NCI-H1694 treated with DMSO at 0.1 percent for 48 hours (cell line): Measurements from ENCODE around the gene MUS81.

Experiments
- DNase-seq: peaks from one replicate; lab custom pipeline; 2025; lab: John Stamatoyannopoulos, UW

Gene MUS81

DNA sequence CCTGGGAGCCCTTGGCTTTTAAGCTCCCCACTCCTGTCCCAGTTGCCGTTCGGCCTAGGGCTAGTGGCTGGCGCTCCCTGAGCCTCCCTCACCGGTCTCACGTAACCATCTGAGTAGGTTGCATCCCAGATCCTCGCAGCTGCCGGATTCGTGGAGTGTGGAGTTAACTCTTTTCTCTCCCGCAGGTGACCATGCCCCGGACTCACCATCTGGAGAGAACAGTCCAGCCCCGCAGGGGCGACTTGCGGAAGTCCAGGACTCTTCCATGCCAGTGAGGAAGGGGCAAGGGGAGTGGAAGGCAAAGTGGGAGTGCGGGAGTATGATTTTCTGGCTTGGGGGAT, 902 bp downstream of the MUS81 start:
- DNase-seq, result no peak

DNA sequence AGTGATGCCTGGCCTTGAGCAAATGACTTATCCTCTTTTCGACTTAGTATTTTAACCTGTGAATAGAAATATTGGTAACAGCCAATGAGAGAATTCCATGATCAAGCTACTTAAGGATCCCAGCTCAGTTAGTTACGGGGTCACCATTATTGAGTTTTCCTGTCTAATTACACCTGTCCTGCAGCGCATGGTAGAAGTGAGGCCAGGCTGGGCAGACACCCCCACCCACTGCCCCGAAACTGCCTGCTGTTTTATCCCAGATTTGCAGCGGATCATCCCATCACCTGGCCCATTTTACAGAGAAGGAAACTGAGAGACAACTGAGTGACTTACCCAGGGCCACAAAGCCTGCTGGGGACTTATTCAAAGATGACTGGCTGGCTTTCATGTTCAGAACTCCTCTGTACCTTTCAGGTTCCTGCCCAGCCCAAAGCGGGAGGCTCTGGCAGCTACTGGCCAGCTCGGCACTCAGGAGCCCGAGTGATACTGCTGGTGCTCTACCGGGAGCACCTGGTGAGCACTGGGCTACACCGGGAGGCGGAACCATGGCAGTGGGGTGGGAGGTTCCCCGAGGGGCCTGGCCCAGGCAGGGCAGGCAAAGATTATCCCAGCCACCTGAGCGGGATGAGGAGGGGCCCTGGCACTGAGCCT, 1.4 kb downstream of the MUS81 start:
- DNase-seq, result no peak

DNA sequence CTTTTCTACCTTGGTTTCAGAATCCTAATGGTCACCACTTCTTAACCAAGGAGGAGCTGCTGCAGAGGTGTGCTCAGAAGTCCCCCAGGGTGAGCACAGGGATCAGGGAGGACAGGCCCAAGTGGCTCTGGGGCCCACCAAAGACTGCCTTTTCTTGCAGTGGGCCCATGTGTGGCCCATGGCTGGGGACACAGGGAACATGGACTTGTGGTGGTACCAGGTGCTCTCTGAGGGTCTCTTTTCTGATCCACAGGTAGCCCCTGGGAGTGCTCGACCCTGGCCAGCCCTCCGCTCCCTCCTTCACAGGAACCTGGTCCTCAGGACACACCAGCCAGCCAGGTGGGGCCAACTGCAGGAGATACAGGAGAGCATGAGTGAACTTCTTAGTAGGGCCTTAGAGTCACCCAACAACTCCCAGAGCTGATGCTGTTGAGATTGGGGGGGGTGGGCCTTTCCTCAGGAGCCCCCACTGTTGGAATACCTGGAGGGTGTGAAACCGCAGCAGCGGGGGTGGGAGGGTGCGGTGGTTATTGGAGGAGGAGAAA, 2.0 kb downstream of the MUS81 start:
- no peak for DNase-seq

DNA sequence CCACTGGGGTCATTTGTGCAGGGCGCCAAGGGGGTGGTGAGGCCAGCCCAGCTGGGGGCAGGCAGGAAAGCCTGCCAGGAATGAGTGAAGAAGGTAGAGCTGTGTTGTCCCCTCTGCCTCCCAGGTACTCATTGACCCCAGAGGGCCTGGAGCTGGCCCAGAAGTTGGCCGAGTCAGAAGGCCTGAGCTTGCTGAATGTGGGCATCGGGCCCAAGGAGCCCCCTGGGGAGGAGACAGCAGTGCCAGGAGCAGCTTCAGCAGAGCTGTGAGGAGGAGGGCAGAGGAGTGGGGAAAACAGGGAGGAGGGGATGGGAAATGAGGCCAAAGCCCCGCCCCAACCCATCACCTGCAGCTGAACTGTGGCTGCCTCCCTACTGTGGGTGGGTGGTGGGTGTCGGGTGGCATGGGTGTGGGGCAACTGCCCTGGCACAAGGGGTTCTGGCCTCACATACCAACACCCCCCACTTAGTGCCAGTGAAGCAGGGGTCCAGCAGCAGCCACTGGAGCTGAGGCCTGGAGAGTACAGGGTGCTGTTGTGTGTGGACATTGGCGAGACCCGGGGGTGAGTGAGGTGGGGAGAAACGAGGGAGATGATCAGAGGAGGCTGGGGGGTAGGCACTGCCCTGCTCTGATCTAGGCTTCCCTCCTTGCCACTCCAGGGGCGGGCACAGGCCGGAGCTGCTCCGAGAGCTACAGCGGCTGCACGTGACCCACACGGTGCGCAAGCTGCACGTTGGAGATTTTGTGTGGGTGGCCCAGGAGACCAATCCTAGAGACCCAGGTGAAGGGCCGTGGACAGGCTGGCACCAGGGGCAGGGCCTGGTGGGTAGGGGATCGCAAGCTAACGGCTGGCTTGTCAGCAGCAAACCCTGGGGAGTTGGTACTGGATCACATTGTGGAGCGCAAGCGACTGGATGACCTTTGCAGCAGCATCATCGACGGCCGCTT, 3.0 kb downstream of the MUS81 start:
- no peak for DNase-seq

DNA sequence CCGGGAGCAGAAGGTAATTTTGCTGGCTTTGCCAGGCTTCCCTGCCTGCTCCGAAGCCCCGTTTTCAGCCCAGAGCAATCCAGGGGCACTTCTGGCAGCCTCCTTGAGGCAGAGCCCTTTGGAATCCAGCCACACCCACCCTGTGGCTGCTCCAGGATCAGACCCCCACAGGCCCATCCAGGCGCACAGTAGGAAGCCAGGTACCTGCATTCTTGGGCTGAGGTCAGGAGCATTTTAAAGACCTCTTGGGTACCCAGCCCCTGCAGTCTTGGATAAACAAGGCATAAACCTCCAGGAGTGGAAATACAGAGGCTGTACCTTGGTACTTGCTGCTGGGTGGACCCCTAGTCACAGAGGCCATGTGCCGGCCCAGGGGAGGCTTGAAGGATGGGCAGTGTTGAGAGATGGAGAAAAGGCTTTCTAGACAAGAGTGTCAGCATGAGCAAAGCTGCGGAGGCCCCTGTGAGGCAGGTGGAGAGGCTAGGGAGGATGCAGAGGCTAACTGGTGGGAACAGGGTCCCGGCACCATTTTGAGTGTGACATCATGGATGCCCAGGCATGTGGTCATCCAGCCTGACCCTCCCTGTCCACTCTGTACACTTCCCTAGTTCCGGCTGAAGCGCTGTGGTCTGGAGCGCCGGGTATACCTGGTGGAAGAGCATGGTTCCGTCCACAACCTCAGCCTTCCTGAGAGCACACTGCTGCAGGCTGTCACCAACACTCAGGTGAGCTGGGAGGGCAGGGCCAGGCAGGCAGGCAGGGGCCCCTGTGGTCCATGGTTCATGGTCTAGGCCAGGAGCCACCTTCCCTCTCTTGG, 3.9 kb downstream of the MUS81 start:
- no peak for DNase-seq

DNA sequence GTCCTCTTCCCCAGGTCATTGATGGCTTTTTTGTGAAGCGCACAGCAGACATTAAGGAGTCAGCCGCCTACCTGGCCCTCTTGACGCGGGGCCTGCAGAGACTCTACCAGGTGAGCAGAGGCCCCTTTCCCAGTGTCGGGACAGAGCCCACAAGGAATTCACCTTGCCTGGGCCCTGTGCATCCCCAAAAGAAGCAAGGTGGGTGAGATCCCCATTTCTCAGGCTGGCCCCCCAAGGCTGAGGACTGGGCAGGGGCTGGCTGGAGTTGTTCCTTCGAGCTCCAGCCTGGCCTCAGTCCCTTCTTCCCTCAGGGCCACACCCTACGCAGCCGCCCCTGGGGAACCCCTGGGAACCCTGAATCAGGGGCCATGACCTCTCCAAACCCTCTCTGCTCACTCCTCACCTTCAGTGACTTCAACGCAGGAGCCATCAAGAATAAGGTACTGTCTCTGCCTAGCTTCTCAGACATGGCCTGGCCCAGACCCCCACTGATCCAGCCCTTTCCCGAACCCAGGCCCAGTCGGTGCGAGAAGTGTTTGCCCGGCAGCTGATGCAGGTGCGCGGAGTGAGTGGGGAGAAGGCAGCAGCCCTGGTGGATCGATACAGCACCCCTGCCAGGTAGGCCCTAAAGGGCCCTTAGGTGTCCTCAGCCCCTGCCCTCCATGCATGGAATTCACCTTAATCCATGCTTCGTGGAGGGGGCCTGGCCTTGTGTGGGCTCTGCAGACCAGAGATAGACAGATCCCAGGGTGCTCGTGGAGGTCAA, 4.7 kb downstream of the MUS81 start:
- no peak for DNase-seq

DNA sequence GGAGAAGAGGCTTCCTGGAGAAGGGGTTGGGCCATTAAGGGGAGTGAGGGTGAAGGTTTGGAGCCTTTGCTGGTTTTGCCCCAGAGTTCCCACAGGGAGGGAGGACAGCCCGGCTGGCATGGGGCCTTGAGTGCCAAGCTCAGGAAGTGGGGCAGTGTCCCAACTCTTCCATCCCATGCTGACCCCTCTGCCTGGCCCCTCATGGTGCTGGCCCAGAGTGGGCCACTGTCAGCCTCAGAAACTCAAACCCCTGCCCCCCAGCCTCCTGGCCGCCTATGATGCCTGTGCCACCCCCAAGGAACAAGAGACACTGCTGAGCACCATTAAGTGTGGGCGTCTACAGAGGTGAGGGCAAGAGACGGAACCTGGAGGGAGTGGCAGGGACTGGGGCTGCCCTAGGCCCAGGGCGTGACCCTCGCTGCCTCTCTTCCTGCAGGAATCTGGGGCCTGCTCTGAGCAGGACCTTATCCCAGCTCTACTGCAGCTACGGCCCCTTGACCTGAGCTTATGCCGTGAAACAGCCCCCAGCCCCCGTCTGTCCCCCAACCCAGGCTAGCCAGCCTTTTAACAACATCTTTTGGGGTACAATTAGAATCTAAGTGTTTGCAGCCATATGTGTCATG, 5.4 kb downstream of the MUS81 start:
- DNase-seq, result no peak

DNA sequence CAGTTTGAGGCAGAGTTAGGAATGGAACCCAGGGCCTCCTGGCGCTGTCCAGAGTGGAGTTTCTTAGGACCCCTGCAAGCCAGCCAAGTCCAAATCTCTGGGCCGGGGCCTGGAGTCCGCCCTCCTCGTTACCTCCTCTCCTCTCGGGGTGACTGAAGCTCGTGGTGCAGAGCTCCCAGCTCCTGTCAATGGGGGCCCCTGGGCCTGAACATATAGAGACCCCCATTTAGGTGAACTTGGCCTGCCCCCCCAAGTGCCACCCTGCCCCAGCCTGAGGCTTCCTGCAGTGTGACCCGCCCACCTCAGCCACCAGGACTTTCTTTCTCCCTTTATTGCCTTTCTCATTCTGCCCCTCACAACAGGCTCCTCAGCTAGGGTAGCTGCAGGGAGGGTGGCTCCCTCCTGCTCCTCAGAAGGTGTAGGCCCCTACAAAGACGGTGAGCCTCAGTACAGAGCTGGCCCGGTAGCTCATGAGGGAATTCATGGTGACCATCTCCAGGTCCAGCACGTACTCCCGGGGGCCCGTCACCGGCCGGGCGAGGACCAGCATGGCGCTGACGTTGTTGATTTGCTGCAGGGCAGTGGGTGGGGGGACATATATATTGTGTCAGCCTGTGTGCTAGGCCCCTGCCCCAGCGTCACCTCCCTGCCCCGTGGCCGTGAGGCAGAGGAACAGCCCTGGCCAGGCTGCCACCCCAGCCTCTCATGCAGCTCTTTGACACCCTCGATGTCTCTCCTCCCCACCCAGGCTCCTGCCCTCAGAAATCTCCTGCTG, 6.5 kb downstream of the MUS81 start:
- no peak for DNase-seq

DNA sequence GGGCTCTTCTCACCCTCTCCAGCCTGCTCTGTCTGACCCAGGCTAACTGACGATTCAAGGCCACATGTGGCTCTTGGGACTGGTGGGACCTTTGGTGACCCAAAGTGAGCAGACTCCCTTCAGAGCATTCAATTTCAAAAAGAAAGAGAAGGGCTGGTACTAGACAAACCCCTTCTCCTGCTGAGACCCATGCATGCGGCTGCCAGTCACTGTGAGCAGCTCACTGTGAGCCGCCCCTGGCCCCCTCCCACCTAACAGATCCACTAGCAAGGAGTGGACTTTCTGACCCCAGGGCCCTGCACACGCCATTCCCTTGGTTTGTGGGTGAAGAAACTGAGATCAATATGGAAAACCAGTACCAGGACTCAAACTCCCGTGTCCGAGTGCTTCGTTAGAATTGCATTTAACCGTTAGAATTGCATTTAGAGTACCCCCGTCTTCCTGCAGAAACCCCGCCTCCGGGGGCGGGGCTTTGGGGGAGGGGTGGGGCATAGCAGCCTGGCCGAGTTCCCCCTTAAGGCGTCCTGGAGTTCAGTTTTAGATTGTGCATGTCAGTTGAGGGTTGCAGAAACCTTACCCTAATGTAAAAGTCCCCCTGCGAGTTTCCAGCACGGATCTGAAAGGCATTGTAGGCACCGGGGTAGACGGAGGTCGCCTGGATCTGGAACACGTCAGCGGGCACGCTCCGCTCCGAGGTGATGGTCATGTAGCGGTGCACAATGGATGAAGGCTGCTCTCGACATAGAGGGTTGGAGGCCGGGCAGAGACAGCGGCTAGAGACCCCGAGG, 7.2 kb downstream of the MUS81 start:
- no peak for DNase-seq

DNA sequence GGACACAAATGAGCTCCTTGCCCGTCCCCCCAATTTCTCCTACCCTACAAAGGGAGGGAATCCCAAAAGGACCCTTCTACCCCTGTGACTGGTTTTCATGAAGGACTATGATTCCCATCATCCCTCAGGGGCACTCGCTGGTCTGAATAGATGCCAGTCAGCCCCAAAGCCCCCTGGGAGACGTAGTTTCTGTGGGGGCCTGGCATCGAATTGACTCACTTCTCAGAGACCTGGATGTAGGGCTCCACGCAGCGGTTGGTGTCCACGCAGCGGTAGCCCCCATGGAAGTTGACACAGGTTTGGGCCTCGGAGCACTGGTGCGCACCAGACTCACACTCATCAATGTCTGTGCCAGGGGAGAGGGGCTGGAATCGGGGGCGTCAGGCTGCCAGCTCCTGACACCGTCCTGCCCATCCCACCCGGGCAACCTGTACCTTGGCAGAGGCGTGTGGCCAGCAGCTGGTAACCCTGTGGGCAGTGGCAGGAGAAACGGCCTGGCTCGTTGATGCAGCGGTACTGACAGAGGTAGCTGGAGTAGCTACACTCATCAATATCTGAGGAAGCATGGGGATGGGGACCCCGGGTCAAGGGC, 7.9 kb downstream of the MUS81 start:
- DNase-seq, result no peak

DNA sequence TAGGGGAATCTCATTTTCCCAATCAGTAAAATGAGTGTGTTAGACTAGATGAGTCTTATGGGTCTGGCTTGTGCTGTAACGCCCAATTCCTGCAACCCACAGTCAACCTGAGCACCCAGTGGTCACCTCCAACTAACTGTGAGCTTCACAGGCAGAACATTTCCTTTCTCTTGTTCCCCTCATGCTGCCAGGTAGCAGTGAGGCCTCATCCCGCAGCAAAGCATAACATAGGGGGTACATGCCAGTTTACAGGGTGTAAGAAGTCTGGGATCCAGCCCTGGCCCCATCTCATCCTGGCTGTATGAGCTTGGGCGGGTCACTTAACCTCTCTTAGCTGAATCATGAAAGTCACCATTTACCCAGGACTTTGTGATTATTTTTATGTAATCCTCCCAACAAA, 8.7 kb downstream of the MUS81 start:
- DNase-seq, result no peak

DNA sequence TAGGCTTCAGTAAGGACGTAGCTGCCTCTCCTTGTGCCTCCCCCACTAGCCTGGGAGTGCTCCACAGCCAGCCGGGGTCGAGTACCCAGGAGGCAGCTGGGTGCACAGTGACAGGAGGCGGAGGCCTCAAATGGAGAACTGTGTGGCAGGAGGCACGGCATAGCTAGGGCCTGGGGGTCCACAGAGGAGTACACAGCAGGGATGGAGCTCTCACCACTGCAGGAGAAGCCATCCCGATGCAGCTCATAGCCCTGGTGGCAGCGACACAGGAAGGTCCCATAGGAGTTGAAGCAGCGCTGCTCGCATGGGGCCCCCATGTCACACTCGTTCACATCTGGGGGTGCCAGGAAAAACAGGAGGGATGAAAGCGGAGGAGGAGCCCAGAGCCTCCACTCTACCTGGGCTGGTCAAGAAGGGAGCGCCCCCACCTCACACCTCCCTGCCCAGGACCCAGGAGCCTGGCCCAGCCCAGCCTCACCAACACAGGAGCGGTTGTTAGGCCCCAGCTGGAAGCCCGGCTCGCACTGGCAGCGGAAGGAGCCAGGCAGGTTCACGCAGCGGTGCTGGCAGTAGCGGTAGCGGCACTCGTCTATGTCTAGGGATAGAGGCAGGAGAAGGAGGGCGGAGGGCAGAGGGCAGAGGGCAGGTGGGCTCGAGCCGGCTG, 9.5 kb downstream of the MUS81 start:
- DNase-seq, result no peak

DNA sequence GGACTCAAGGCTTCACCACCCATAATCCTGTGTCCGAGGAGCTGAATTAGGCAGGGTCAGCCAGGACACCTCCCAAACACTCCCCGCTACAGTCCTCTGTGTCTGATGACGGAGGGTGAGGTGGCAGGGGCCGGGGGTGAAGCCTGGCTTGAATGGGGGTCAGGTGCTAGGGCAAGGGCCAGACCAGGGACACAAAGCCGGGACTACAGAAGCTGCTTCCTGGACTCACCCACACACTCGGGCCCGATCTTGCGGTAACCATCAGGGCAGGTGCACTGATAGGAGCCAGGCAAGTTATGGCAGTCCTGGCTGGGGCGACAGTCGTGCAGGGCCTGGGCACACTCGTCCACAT, 10.1 kb downstream of the MUS81 start:
- no peak for DNase-seq

DNA sequence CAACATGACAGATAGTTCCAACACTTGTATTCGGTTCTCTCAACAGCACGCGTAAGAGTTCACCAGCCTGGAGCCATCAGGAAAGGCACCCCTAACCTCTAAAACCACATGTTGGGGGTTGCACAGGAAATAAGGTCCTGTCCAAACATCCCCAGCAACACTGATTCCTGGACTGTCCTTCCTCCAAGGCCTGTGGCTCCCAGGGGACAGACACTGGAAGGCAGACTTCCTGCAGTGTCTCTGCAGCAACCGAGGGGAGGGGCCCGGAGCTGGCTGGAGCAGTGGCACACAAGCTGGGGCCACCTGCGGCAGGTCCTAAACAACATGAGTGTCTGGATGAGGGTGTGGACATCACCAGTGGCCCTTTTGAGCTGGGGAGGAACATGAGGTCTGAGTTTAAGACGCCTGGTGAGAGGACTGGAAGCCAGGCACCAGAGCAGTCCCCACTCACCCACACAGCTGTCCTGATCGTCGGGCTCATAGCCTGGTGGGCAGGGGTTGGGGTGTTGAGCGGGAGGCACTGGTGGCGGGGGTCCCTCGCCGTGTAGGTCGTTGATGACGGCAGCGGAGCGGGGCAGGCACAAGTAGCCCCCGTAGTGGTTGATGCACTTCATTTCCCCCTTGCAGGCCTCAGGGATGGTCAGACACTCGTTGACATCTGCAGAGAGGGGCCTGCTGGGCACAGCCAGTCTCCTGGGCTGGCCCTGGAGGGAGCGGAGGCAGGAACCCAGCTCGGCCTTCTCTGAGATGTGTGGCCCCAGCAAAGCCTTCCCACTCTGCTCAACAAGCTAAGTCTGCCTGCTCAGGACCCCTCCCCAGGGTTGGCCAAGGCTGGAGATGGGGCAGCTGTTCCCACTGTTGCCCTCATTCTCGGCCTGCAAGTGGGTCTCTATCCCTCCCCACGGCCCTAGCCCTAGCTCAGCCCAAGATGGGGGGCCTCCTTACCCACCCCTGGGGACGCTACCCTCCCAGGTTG, 10.8 kb downstream of the MUS81 start:
- no peak for DNase-seq

DNA sequence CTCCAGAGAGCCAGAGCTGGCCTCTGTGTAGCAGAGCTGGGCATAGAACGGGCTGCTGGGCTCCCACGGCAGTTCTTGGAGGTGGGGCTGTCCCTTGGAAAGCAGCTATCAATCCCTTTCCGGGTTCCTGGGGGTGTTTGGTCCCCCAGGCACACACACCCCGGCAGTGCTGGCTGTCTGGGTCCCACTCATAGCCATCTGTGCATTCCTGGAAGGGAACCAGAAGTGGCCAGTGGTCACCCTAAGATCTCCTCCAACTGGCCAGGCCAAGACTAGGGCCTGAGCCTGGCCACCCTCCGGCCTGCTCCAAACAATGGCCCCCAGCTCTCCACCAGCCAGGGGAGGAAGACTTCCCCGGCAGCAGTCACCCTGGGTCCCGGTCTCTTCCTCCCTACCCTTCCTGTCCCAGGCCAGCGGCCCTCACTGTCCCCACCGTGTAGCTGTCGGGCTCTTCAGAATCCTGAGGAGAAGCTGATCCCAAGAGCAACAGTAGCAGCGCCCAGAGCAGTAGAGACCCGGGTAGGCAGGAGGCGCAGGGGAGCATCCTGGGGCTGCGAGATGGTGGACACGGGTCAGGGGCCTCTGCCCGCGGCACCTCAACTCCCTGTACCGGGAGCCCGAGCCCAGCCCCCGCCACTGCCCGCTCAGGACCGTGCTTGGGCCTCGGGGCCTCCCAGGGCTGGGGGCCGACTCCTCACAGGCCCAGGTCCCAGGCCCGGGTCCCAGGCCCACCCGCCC, 11.7 kb downstream of the MUS81 start:
- DNase-seq, result no peak

DNA sequence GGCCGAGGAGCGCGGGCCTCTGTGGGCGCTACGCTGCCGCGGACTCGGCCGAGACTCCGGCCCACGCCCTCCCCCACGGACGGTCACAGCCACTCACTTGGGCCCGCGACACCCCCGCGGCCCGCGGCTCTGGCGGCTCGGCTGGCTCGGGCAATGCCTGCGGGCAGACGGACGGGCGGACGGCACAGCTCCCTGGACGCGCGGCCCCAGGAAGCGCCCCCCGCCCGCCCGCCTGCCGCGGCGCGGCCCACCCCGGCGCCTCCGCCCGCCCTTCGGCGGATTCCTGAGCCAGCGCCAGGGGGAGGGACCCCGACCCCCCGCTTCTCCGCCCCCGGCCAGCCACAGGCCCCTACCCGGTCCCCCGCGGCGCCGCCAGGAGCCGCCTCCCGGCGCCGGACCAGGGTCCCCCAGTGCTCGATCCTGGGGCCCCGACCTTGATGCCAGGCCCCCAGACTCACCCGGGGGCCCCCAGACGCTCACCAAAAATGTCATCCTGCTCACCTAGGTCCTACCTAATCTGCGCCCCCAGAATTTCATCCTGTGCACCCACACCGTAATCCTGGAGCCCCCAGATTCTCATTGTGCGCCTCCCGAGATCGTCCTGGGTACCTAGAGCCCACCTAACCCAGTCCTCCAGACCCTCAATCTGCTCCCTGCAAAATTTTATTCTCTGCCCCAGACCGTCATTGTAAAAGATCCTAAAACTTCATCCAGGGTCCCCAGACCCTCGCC, 12.5 kb downstream of the MUS81 start, which contains the start of gene EFEMP2:
TSS of gene EFEMP2 (minus strand) at position 215 of the 732 bp plus-strand sequence. CDS start 446 bp downstream, outside the sequence.
- DNase-seq, result no peak
